ENCODE results near the gene RRP7A.
"Not testable (repeated sequence)": the region's sequence is repeated elsewhere in the genome, so short reads cannot be mapped to it uniquely, and the experiment has no call there.

The RRP7A gene

GRCh38 chr22:42560781-42561180 lies 41.2 kb upstream of the RRP7A start:
- no peak for DNase-seq (ENCODE audit: extremely low read depth, low read depth)
- TF ChIP-seq CTCF (IDR thresholded peaks at IDR 0.05; ENCODE audit: low read depth, low read length): peak; percentile 31

- TF ChIP-seq CTCF (IDR thresholded peaks at IDR 0.05; ENCODE audit: low read depth, low read length): no peak
These were observed 40.8 kb upstream of the RRP7A start for GRCh38 chr22:42560381-42560780.

GRCh38 chr22:42553475-42554361 lies 34.1 kb upstream of the RRP7A start, which contains the start of gene SERHL2:
Gene SERHL2 (plus strand): TSS chr22:42553956. CDS start chr22:42554021, 65 bp downstream.
- DNase-seq (ENCODE audit: extremely low read depth, low read depth): peak; percentile 56
- no peak for TF ChIP-seq CTCF (IDR thresholded peaks at IDR 0.05; ENCODE audit: low read depth, low read length)

More at GRCh38 chr22:42560381-42560780, 40.8 kb upstream of the RRP7A start:
- DNase-seq (ENCODE audit: extremely low read depth, low read depth): no peak

- not testable (repeated sequence) for DNase-seq (ENCODE audit: extremely low read depth, low read depth)
These were observed 32.7 kb upstream of the RRP7A start for GRCh38 chr22:42552294-42552647.

GRCh38 chr22:42549331-42550060 lies 29.9 kb upstream of the RRP7A start:
- no peak for TF ChIP-seq CTCF (IDR thresholded peaks at IDR 0.05; ENCODE audit: low read depth, low read length)
- no peak for DNase-seq (ENCODE audit: extremely low read depth, low read depth)

GRCh38 chr22:42548597-42549330 lies 29.2 kb upstream of the RRP7A start:
- no peak for TF ChIP-seq CTCF (IDR thresholded peaks at IDR 0.05; ENCODE audit: low read depth, low read length)

GRCh38 chr22:42548126-42548525 lies 28.5 kb upstream of the RRP7A start:
- DNase-seq (ENCODE audit: extremely low read depth, low read depth): not testable (repeated sequence)

More at GRCh38 chr22:42548597-42549330, 29.2 kb upstream of the RRP7A start:
- no peak for DNase-seq (ENCODE audit: extremely low read depth, low read depth)

- TF ChIP-seq CTCF (IDR thresholded peaks at IDR 0.05; ENCODE audit: low read depth, low read length): no peak
- DNase-seq (ENCODE audit: extremely low read depth, low read depth): no peak
These were observed 28.0 kb upstream of the RRP7A start for GRCh38 chr22:42547562-42547961.
